ENCODE data around the gene CYP19A1. TPM values are rescaled to one million over a fixed set of nuclear protein-coding genes. Genes with fewer than 3 reads are reported as not detected.

The CYP19A1 gene
- total RNA-seq, 1 donor from 2014 or later, result not detected

DNA sequence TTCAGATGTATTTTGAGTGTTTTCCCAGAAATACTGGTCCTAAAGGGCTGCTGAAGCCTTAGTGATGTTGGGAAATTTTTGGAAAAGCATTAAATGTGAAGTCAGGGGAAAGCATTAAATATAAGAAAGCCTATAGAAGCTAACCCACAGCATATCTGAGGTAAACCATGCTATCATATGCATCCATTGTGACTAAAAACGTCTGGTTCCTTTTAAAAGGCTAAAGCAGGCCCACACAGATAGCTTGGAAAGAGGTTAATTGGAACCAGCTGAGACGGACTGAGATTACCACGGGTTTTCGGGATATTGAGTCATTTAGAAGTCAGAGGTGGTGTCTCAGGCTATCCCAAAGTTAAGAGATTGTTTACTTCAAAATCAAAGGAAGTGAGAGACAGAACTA, 78.2 kb downstream of the CYP19A1 start:
- no peak overlapping the region for H3K4me3 ChIP-seq (ENCODE audit: low read depth, low read length)
- DNase-seq (ENCODE audit: low read depth), result no peak
- TF ChIP-seq, protein P1, sequence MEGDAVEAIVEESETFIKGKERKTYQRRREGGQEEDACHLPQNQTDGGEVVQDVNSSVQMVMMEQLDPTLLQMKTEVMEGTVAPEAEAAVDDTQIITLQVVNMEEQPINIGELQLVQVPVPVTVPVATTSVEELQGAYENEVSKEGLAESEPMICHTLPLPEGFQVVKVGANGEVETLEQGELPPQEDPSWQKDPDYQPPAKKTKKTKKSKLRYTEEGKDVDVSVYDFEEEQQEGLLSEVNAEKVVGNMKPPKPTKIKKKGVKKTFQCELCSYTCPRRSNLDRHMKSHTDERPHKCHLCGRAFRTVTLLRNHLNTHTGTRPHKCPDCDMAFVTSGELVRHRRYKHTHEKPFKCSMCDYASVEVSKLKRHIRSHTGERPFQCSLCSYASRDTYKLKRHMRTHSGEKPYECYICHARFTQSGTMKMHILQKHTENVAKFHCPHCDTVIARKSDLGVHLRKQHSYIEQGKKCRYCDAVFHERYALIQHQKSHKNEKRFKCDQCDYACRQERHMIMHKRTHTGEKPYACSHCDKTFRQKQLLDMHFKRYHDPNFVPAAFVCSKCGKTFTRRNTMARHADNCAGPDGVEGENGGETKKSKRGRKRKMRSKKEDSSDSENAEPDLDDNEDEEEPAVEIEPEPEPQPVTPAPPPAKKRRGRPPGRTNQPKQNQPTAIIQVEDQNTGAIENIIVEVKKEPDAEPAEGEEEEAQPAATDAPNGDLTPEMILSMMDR (conservative IDR thresholded peaks at IDR 0.05; ENCODE audit: low read depth, low read length), result no peak

GRCh38 chr15:51255533-51255932, 82.9 kb downstream of the CYP19A1 start:
- no peak for DNase-seq (ENCODE audit: low read depth)
- TF ChIP-seq, protein P1 (conservative IDR thresholded peaks at IDR 0.05; ENCODE audit: low read depth, low read length), result no peak
- H3K4me3 ChIP-seq (ENCODE audit: low read depth, low read length), result no peak overlapping the region

- DNase-seq (ENCODE audit: low read depth), result no peak
- H3K4me3 ChIP-seq (ENCODE audit: low read depth, low read length), result no peak overlapping the region
- TF ChIP-seq, protein P1 (conservative IDR thresholded peaks at IDR 0.05; ENCODE audit: low read depth, low read length), result no peak
Observed at GRCh38 chr15:51253366-51253765, 85.0 kb downstream of the CYP19A1 start.

- TF ChIP-seq, protein P1 (conservative IDR thresholded peaks at IDR 0.05; ENCODE audit: low read depth, low read length), result no peak
- no peak for DNase-seq (ENCODE audit: low read depth)
- no peak overlapping the region for H3K4me3 ChIP-seq (ENCODE audit: low read depth, low read length)
Observed at GRCh38 chr15:51252671-51253070, 85.7 kb downstream of the CYP19A1 start.

DNA sequence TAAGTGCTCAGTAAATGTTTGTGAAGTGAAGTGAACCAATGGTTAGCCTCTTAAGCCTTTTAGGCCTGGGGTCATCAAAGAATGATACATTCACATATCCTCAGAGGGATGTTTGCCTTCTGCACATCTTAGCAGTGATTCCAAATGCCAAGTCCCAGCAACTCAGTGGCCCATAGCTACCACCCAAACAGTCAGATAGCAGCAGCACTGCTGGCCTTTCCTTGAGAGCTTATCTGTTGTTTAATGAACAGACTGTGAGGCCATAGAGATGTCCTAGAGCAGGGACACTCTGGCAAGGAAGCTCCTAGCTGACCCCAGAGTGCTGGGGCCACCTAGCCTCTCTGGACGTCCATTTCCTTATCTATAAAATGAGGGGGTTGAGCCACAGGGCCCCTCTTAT, 86.8 kb downstream of the CYP19A1 start:
- TF ChIP-seq, protein P1 (conservative IDR thresholded peaks at IDR 0.05; ENCODE audit: low read depth, low read length), result no peak
- DNase-seq (ENCODE audit: low read depth), result no peak
- no peak overlapping the region for H3K4me3 ChIP-seq (ENCODE audit: low read depth, low read length)

DNA sequence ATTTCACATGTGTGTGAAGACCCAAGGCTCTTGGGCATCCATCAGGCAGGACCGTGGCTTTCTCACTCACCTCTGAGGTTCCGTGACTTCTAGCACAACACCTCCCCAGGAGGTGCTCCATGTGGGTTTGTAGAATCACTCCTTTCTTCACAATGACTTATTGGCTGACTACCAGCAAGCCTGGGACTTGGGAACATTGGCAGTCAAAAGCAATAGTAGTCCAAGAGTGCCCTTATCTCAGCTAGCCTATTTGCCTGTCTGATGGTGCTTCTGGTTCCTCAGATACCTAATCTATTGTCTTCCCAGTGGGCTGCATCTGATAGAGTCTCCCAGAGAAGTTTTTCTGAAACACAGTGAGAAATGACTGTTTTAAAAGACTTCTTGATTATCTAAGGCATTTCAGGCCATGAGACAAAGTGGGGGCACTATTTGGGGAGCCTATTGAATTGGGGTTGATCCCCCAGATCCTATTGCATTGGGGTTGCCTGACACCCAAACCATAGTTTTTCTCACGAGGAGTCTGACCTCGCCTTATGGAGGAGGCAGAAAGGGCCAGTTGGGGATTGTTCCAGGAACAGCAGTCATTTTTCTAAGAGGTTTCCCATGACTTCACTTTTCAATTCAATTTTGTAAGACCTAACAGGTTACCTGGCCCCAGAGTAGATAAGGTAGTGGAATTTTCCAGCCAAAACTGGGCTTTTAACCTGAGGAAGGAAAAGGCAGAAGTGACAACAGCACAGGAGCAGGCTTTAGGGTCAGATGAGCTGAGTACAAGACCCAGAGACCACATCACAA, 88.0 kb downstream of the CYP19A1 start:
- TF ChIP-seq, protein P1 (conservative IDR thresholded peaks at IDR 0.05; ENCODE audit: low read depth, low read length), result no peak
- DNase-seq (ENCODE audit: low read depth), result no peak
- no peak overlapping the region for H3K4me3 ChIP-seq (ENCODE audit: low read depth, low read length)

DNA sequence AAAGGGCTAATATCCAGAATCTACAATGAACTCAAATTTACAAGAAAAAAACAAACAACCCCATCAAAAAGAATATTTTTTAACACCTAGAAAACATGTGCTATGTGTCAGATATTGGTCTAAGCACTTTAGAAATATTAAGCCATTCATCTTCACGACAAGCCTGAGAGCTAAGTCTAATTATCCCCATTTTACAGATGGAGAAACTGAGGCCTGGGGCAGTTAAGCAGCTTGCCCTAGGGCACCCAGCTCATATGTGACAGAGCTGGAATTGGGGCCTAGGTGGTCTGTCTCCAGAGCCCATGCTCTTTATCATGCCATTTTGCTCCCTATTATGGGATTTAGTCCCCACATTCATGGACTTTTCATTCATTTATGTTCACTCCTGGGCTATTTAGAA, 92.8 kb downstream of the CYP19A1 start:
- TF ChIP-seq, protein P1 (conservative IDR thresholded peaks at IDR 0.05; ENCODE audit: low read depth, low read length), result no peak
- H3K4me3 ChIP-seq (ENCODE audit: low read depth, low read length), result no peak overlapping the region
- DNase-seq (ENCODE audit: low read depth), result no peak
